GM21737 (cell line): ENCODE results near the gene STK11.
"Not testable (repeated sequence)": the region's sequence is repeated elsewhere in the genome, so short reads cannot be mapped to it uniquely, and the experiment has no call there.

Experiments
- ATAC-seq: cut with Tn5 transposase; IDR thresholded peaks from one replicate; pipeline ENCODE4 v1.9.1; 2021; ENCODE audit warnings: mild to moderate bottlenecking, moderate library complexity; ENCODE audit not compliant: unreplicated experiment

STK11 gene

GRCh38 chr19:1168572-1169410, 36.8 kb upstream of the STK11 start:
- ATAC-seq: no peak

DNA sequence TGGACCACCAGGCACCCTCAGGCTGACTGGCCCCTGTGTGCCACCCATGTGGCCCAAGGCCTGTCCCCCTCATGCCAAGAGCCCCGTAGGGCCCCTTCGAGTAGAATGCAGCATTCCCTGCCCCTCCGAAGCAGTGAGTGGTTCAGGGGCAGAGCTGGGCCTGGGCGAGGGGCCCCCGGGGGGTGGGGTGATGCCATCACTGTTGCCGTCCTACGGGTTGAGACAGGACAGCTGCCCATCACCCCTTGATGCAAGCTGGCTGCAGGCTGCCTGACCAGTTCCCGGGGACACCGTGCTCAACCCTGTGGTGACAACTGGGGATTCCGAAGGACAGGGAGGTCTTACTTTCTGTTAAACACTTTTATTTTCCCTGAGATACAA, 36.2 kb upstream of the STK11 start:
- ATAC-seq: no peak

DNA sequence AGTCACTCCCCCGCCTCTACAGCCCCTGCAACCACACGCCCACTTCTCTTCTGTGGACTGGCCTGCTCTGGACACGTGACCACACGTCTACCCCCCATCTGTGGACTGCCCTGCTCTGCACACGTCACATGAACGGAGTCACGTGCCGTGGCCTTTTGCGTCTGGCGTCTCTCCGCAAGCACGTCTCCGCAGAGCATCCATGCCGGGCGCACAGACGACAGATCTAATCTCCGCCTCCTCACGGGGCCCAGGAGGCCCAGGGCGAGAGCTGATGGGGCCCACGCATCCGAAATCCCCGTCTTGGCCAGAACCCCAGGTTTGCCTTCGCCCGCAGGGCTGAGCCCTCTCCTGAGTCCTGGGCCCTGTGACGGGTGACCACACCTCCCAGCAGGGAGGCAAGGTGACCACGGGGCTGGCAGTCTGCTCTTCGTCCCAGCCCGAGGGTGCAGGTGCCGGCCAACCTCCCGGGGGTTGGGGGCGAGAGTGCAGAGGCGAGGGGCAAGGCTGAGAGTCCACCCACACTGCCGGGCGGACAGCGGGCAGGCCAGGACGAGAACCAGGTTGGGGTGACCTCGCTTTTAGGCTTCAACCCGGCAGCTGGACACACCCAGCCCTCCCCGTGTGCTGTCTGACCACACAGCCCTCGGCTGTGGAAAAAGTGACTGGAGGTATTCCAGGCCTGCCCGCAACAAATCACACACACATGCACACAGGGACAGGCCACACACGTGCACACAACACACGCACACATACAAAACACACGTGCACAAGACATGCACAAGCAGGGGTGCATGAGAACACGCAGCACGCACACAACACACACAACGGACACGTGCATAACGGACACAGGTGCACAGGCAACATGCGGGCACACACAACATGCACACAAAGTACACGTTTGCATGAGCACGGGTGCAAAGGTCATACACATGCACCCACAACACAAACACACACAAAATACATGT, 35.4 kb upstream of the STK11 start:
- ATAC-seq: no peak

DNA sequence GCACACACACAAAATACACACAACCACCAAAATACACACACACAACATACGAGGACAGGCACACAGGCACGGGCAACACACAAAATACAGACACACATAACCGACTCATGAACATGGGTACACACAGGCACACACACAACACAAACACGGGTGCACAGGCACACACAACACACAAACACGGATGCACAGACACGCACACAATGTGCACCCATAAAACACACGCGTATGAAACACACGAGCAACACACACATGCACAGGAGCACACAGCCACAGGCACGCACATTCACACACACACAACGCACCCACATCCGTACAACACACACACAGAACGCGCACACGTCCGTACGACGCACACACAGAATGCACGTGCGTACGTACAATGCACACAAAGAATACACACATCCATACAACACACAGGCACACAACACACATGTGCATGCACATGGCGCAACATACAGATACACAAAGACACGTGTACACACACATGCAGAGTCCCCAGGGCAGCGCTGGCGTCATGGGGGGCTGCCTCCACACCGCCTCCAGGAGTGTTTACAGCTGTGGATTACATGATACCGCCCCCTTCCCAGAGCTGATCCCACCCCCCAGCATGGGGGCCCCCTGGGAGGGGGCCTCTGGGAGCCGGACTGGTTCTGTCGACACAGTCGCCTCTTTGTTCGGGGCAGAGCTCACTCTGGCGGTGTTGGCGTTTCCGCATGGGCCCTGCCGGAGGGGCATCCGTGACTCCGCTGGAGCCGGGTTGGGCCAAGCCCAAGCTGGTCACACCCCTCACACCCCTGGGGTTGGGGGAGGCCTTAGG, 34.4 kb upstream of the STK11 start:
- no peak for ATAC-seq

DNA sequence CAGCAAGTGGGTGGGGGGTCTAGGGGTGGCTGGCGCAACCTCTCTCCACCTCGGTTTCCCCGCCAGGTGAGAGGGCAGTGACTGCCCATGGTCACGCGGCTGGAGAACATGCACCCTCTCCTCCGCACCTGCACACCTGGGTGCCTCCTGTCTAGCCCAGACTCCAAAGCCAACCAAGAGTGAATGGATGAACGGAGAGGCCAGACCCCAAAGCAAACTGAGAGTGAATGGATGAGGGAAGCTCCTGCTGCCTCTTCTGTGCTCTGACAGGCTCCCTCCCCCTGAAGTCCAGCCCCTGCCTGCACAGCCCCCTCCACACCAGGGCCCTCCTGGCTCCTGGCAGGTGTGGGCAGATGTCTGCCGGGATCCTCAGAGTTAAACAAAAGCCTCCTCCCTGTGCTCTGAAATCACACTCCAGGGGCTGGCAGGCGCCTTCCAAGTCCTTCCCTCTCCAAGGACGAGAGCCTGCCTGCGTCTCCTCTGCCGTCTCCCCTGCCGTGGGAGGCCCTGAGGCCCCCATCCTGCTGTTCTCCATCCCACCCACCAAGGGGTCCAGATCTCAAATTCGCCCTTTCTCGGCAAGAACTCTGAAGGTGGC, 33.7 kb upstream of the STK11 start:
- ATAC-seq: no peak

- no peak for ATAC-seq
Observed at GRCh38 chr19:1172353-1173158, 33.0 kb upstream of the STK11 start.

GRCh38 chr19:1173159-1173844, 32.3 kb upstream of the STK11 start:
- ATAC-seq: no peak

DNA sequence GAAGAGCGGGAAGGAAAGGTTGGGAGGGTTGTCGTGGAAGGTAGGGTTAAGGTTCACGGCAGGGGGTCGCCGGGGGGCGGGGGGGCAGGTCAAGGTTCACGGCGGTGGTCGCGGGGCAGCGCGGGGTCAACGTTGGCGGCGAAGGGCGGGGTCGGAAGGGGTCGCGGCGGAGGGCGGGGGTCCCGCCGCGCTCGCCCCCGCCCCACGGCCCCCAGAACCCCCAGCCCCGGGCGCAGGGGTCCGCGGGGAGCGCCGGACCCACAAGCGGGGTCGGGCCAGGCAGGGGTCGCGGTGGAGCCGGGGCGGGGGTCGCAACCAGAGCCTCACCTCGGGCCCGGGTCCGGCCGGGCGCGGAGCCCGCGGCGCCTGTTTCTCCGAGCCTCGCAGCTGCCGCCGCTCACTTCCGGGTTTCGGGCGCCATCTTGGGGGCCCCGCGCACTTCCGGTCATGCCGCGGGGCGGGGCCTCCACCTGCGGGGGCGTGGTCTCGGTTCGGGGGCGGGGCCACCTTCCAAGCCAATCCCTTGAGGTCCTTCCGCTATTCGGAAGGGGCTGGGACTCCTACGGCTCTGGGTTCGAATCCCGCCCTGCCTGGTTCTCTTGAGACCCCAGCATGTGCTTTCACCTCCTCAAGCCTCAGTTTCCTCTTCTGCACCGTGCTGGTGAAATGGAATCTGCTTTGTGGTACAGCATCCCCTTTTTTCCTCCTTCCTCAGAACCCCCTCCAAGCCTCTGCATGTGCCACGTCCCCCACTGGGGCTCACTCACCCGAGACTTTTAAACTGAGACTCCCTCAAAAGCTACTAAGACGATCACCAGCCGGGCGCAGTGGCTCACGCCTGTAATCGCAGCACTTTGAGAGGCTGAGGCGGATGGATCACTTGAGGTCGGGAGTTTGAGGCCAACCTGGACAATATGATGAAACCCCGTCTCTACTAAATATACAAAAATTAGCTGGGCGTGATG, 31.5 kb upstream of the STK11 start, which contains the start of gene SBNO2:
SBNO2 (minus strand) TSS at position 424 of the 965 bp plus-strand sequence. CDS start 19,992 bp downstream, outside the sequence.
- no peak for ATAC-seq

DNA sequence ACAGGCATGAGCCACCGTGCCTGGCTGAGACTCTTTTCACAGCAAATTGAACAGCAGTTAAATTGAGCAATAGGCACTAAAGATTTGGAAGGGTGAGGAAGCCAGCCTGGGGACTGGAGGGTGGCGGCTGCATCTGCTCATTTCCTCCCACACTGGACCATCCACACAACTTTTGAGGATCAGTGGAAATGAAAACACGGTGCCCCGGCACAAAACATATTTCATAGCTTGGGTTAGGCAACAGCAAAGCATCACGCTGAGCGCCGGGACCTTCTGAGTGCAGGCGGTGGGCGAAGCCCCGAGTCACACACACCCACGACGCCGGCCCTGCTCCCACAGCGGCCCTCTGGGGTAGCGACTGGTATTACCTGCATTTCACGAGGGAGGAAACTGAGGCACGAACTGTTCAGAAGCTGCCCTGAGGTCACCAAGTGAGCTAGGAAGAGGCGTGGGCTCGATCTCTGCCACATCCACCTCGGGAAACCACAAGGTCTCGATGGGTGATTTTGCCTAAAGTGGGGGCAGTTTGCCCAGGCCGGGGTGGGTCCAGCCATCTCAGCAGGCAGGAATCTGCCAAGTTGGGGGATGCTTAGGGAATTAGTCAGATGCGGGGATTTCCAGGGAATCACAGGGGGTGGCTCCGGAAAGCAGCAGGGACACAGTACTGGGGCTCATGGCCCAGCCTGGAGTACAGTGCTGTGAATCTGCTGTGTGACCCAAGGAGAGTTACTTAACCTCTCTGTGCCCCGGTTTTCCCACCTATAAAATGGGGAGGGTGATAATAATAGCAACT, 28.1 kb upstream of the STK11 start:
- ATAC-seq: no peak

GRCh38 chr19:1181606-1182005, 24.0 kb upstream of the STK11 start:
- ATAC-seq: no peak

DNA sequence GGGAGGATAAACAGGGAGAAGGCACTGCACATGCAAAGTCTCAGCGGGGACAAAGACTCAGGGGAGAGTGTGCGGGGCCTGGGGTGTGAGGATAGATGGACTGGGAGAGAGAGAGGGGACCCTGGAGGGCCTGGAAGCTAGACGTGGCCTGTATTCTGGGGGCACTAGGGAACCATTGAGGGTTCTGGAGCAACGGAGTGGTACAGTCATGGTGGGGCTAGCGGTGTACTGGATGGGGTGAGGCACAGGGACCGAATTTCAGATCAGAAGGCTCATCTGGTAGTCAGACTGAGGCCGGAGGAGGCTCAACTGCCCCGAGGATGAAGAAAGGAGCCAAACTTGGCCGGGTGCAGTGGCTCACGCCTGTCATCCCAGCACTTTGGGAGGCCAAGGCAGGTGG, 23.5 kb upstream of the STK11 start:
- ATAC-seq: no peak

- no peak for ATAC-seq
Observed at GRCh38 chr19:1182727-1183126, 22.9 kb upstream of the STK11 start.

DNA sequence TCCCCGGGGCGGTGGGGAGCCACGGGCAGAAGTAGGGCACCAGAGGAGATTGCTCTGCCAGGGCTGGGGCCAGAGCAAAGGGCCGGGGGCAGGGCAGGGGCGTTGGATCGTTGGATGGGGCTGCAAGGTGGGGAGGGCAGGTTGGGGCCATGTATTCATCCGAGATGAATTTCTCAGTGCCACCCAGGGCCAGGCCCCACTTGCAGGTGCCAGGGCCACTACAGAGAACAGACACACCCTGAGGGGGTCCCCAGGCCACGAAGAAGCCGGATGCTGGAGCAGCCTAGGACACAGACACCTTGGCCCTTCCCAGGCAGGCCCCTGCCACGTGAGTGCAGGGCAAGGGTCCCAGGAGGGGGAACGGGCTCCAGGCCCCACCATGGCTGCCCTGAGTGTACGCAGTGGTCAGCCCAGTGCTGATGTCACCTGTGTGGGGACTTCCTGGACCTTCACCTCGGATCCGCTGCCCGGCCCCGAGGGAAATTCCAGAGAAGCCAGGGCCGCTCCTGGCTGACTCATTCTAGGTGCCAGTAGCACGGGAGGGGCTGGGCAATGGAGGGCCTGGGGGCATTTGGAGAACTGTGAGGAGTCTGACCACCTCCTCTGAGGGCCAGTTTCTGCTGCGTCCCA, 21.9 kb upstream of the STK11 start:
- ATAC-seq: no peak

GRCh38 chr19:1189419-1189818, 16.2 kb upstream of the STK11 start:
- ATAC-seq: no peak

DNA sequence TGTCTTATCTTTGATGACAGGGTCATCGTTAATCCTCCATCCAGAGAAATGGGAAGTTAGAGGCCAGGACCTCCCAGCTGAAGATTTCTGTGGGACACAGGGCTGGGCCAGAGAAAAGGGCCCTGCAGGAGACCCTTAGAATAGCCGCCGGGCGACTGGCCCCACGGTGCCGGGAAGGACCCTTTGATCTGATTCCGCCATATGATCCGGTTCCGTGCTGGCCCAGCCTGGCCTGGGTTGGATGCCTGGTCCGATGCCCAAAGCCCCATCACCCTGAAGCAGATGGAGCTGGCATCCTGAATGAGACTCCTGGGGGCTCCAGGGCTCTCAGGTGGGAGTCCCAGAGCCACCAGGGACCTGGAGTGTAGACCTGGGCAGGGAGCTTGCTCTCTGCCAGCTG, 6.0 kb upstream of the STK11 start:
- no peak for ATAC-seq

- ATAC-seq: not testable (repeated sequence)
Observed at GRCh38 chr19:1200614-1201013, 5.0 kb upstream of the STK11 start.
